H9 (cell line): ENCODE results near the gene CST4. TPM values are rescaled to one million over a fixed set of nuclear protein-coding genes. Genes with fewer than 3 reads are reported as not detected.

Source experiments
- DNase-seq: peaks from one replicate; pipeline ENCODE4 v3.0.0-alpha.2; 2017
- H2AFZ ChIP-seq: one replicate; pipeline ENCODE4 v1.6.1; 2013; ENCODE audit warnings: mild to moderate bottlenecking, low read length, control low read depth, moderate library complexity
- H2AK5ac ChIP-seq: 2 replicates; pipeline ENCODE4 v1.6.1; 2013; ENCODE audit warnings: low read length, control low read depth, mixed read lengths; ENCODE audit not compliant: insufficient read length
- H2BK120ac ChIP-seq: one replicate; pipeline ENCODE4 v1.6.1; 2013; ENCODE audit warnings: low read depth, mild to moderate bottlenecking, low read length, control low read depth, inconsistent platforms; ENCODE audit not compliant: poor library complexity, severe bottlenecking
- H2BK12ac ChIP-seq: 2 replicates; pipeline ENCODE4 v1.6.1; 2013; ENCODE audit warnings: low read length, control low read depth, mixed read lengths, low read depth; ENCODE audit not compliant: insufficient read length
- H2BK15ac ChIP-seq: 2 replicates; pipeline ENCODE4 v1.6.1; 2013; ENCODE audit warnings: low read depth, low read length, control low read depth
- H2BK20ac ChIP-seq: one replicate; pipeline ENCODE4 v1.6.1; 2013; ENCODE audit warnings: low read depth, mild to moderate bottlenecking, low read length, control low read depth, inconsistent platforms; ENCODE audit not compliant: poor library complexity, severe bottlenecking
- H2BK5ac ChIP-seq: 2 replicates; pipeline ENCODE4 v1.6.1; 2013; ENCODE audit warnings: low read length, control low read depth, mixed read lengths; ENCODE audit not compliant: insufficient read length
- H3K14ac ChIP-seq: 2 replicates; pipeline ENCODE4 v1.6.1; 2013; ENCODE audit warnings: low read length, control low read depth; ENCODE audit not compliant: insufficient read depth
- H3K18ac ChIP-seq: 2 replicates; pipeline ENCODE4 v1.6.1; 2013; ENCODE audit warnings: low read depth, mild to moderate bottlenecking, mixed read lengths, low read length, control low read depth; ENCODE audit not compliant: insufficient read length
- H3K23ac ChIP-seq: 2 replicates; pipeline ENCODE4 v1.6.1; 2013; ENCODE audit warnings: low read length, control low read depth, mixed read lengths, low read depth; ENCODE audit not compliant: insufficient read length
- H3K23me2 ChIP-seq: 2 replicates; pipeline ENCODE4 v1.6.1; 2013; ENCODE audit warnings: low read depth, mild to moderate bottlenecking, mixed read lengths, low read length, control low read depth; ENCODE audit not compliant: insufficient read length, poor library complexity, severe bottlenecking
- H3K27ac ChIP-seq: 2 replicates; pipeline ENCODE4 v1.5.1; 2013; ENCODE audit warnings: low read length, control low read depth, mixed read lengths, low read depth; ENCODE audit not compliant: insufficient read length
- H3K27me3 ChIP-seq: 2 replicates; pipeline ENCODE4 v1.6.1; 2013; ENCODE audit warnings: low read length, control low read depth, inconsistent platforms; ENCODE audit not compliant: insufficient read depth
- H3K4ac ChIP-seq: 2 replicates; pipeline ENCODE4 v1.6.1; 2013; ENCODE audit warnings: low read depth, mild to moderate bottlenecking, control low read depth, inconsistent platforms, low read length, moderate library complexity
- H3K4me1 ChIP-seq: 2 replicates; pipeline ENCODE4 v1.6.1; 2013; ENCODE audit warnings: low read length, control low read depth, inconsistent platforms; ENCODE audit not compliant: insufficient read depth
- H3K4me2 ChIP-seq: 2 replicates; pipeline ENCODE4 v1.6.1; 2013; ENCODE audit warnings: low read length, control low read depth, mixed read lengths; ENCODE audit not compliant: insufficient read length, insufficient read depth
- H3K56ac ChIP-seq: 2 replicates; pipeline ENCODE4 v1.6.1; 2013; ENCODE audit warnings: low read depth, mild to moderate bottlenecking, mixed read lengths, low read length, control low read depth; ENCODE audit not compliant: insufficient read length
- H3K79me1 ChIP-seq: 2 replicates; pipeline ENCODE4 v1.6.1; 2013; ENCODE audit warnings: low read depth, mild to moderate bottlenecking, moderate library complexity, low read length, control low read depth, inconsistent platforms; ENCODE audit not compliant: insufficient read depth, poor library complexity, severe bottlenecking
- H3K79me2 ChIP-seq: 2 replicates; pipeline ENCODE4 v1.6.1; 2013; ENCODE audit warnings: low read length, control low read depth, inconsistent platforms; ENCODE audit not compliant: insufficient read depth
- H3K9ac ChIP-seq: 2 replicates; pipeline ENCODE4 v1.6.1; 2013; ENCODE audit warnings: low read length, control low read depth, mixed read lengths; ENCODE audit not compliant: insufficient read length; ENCODE audit errors: extremely low read depth
- H3K9me3 ChIP-seq: one replicate; pipeline ENCODE4 v1.6.1; 2013; ENCODE audit warnings: low read depth, low read length, inconsistent platforms; ENCODE audit not compliant: control insufficient read depth
- H3T11ph ChIP-seq: one replicate; pipeline ENCODE4 v1.6.1; 2013; ENCODE audit warnings: mild to moderate bottlenecking, low read length, control low read depth, inconsistent platforms
- H4K20me1 ChIP-seq: one replicate; pipeline ENCODE4 v1.6.1; 2013; ENCODE audit not compliant: control insufficient read depth, insufficient read length, insufficient read depth
- H4K5ac ChIP-seq: 2 replicates; pipeline ENCODE4 v1.6.1; 2013; ENCODE audit warnings: low read depth, mild to moderate bottlenecking, mixed read lengths, low read length, control low read depth; ENCODE audit not compliant: insufficient read length
- H4K8ac ChIP-seq: replicated peaks from 2 replicates; pipeline ENCODE4 v1.6.1; 2013; ENCODE audit warnings: low read length, control low read depth, mixed read lengths, low read depth; ENCODE audit not compliant: insufficient read length
- H4K91ac ChIP-seq: 2 replicates; pipeline ENCODE4 v1.6.1; 2013; ENCODE audit warnings: low read depth, mild to moderate bottlenecking, moderate library complexity, mixed read lengths, low read length, control low read depth; ENCODE audit not compliant: insufficient read length
- H3K27ac Mint-ChIP-seq, 3 experiments: 2 replicates in 2 of 3; 3 replicates in 1 of 3; pipeline ENCODE4 v1.8.0; 2020 to 2021; ENCODE audit warnings: mixed read lengths in 3 of 3, mild to moderate bottlenecking in 1 of 3, moderate library complexity in 1 of 3
- H3K27me3 Mint-ChIP-seq: 2 replicates; pipeline ENCODE4 v1.8.0; 2021; ENCODE audit warnings: low read depth, mild to moderate bottlenecking, moderate library complexity, mixed read lengths
- H3K36me3 Mint-ChIP-seq, 3 experiments: 2 replicates in 2 of 3; 3 replicates in 1 of 3; pipeline ENCODE4 v1.8.0; 2020 to 2021; ENCODE audit warnings: low read depth in 3 of 3, mixed read lengths in 3 of 3; ENCODE audit not compliant: insufficient read depth in 1 of 3
- H3K4me1 Mint-ChIP-seq, 2 experiments: 2 replicates each; pipeline ENCODE4 v1.8.0; 2020; ENCODE audit warnings: mixed read lengths in 2 of 2
- H3K4me3 Mint-ChIP-seq, 2 experiments: 2 replicates in 1 of 2; 3 replicates in 1 of 2; pipeline ENCODE4 v1.8.0; 2020 to 2021; ENCODE audit warnings: mild to moderate bottlenecking in 2 of 2, mixed read lengths in 2 of 2, moderate library complexity in 1 of 2
- H3K9me3 Mint-ChIP-seq, 2 experiments: 2 replicates in 1 of 2; 3 replicates in 1 of 2; pipeline ENCODE4 v1.8.0; 2020; ENCODE audit warnings: mild to moderate bottlenecking in 2 of 2, mixed read lengths in 2 of 2, moderate library complexity in 1 of 2
- CTCF ChIP-seq: fragments of 200-600 bp; sonication (generic); conservative IDR thresholded peaks from 3 replicates; pipeline ENCODE4 v1.8.0; 2021; ENCODE audit warnings: antibody characterized with exemption, mild to moderate bottlenecking
- WGBS: extraction: QIAGEN DNeasy Blood & Tissue Kit; methylation state at CpG from one replicate; pipeline ENCODE4 v1.1.7; 2013; ENCODE audit warnings: missing lambda C conversion rate, low lambda C conversion rate, mixed read lengths; ENCODE audit not compliant: insufficient read length; ENCODE audit errors: extremely low coverage; 5-methylcytosine and 5-hydroxymethylcytosine counted together
- total RNA-seq: library from RNA; stranded (reverse); gene quantifications from 2 replicates; pipeline ENCODE4 v1.2.1, GENCODE V29; 2021

The CST4 gene
- total RNA-seq, 1 experiment from 2014 or later = not detected

GRCh38 chr20:23638309-23638708 is 50.5 kb downstream of the CST4 start:
- no peaks in the 10 kb centered on the region for H3K79me2 ChIP-seq
- H3K36me3 Mint-ChIP-seq = peaks cover 0 to 9% (median 2%) of the 10 kb centered on the region in 3 experiments; a peak in 5 of 7 replicates
- peaks cover 14% of the 10 kb centered on the region for H3K27me3 Mint-ChIP-seq
- H3K4me1 ChIP-seq = peaks cover 6% of the 10 kb centered on the region; the same call in 1 of the 2 replicates
- no peak overlapping the region for H3K9ac ChIP-seq
- H3K4me1 Mint-ChIP-seq = peaks cover 29 to 33% of the 10 kb centered on the region in 2 experiments
- no peak overlapping the region for H3K27ac ChIP-seq
- no peak for DNase-seq
- H3K79me1 ChIP-seq = no peaks in the 10 kb centered on the region
- no peak overlapping the region for H2BK15ac ChIP-seq
- no peak overlapping the region for H3K27ac Mint-ChIP-seq
- H4K91ac ChIP-seq = no peak overlapping the region
- H3K23ac ChIP-seq = no peak overlapping the region
- no peaks in the 10 kb centered on the region for H3K27me3 ChIP-seq
- no peak overlapping the region for H4K8ac ChIP-seq
- no peak overlapping the region for H3K4ac ChIP-seq
- H3K4me3 Mint-ChIP-seq = peak overlapping the region; percentile 15 to 35; a peak in 2 of 5 replicates
- no peak overlapping the region for H3K14ac ChIP-seq
- H3K4me2 ChIP-seq = no peak overlapping the region
- H3K18ac ChIP-seq = no peak overlapping the region
- no peak overlapping the region for H2BK5ac ChIP-seq
- H3K9me3 ChIP-seq = no peaks in the 10 kb centered on the region
- H3K9me3 Mint-ChIP-seq = no peaks in the 10 kb centered on the region; a peak in 1 of 5 replicates
- no peak overlapping the region for H2BK120ac ChIP-seq
- peaks cover 6% of the 10 kb centered on the region for H3K23me2 ChIP-seq
- no peak overlapping the region for H3K56ac ChIP-seq
- no peak overlapping the region for H2AFZ ChIP-seq
- no CpG with 5 or more reads among the region's 9 CpGs for WGBS
- H2BK12ac ChIP-seq = no peak overlapping the region
- no peak overlapping the region for H2BK20ac ChIP-seq
- TF ChIP-seq CTCF = no peak
- H3T11ph ChIP-seq = no peak overlapping the region
- no peak overlapping the region for H4K5ac ChIP-seq
- no peak overlapping the region for H2AK5ac ChIP-seq
- H4K20me1 ChIP-seq = no peaks in the 10 kb centered on the region
